ENCODE measurements around the gene MED26.

The MED26 gene

DNA sequence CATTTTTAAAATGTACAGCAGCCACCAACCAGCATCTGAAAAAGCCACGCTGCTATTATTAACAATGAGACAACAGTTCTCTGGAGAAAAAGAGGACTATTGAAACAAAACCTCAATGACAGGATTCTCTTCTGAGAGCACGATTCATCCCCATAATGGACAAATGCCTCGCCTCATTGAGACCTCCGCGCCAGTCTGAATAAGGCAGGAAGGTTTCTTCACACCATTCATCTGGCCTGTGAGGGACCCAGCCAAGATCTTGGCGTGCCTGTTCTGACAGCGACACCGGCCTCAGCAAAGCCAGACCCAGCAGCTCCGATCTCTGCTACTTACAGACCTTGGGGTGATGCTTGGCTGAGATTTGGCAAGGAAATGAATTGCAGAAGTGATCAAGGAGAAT is 17.1 kb upstream of the MED26 start:
- no peak for DNase-seq

DNA sequence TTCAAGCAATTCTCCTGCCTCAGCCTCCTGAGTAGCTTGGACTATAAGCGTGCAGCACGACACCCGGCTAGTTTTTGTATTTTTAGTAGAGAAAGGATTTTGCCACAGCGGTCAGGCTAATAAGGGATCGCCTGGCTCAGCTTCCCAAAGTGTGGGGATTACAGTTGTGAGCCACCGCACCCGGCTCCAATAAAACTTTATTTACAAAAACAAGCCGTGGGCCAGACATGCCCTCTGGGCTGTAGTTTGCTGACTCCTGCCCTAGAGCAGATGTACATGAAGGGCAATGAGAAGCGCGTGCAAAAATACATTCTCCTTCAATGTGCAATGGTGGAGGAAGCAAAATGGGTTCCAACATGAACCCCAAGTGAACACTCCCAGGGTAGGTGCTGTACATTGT is 13.7 kb upstream of the MED26 start:
- no peak for DNase-seq

DNA sequence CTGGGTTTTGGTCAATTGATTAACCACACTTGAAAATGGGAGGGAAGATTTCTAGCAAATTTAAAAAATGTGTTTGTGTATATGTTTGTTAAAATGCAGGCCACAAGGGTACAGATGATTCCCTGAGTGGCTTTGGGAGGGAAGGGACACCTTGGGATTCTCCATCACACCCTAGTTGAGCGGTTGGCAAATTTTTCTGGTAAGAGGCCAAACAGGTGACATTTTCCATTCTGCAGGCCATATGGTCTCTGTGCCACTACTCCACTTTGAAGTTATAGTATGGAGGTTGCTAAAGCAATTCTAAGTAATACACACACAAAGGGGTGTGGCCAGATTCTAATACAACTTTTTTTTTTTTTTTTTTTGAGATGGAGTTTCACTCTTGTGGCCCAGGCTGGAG is 12.9 kb upstream of the MED26 start:
- DNase-seq, result no peak

DNA sequence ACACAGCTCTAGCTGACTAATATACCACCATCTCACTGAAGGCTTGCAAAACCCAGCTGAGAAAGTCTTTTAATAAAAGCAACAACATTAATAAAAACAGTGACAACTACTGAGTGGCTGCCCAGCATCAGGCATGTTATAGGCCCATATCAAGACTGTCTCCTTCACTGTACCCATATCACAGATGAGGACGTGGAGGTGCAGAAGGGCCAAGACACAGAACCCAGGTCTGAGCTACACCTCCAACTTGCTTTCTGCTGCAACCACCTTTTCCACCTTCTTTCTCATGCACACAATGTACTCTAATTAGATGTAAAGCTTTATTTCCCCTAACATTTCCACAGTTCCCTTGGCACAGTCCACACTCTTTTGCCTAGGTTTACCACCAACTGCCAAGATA is 10.7 kb upstream of the MED26 start:
- no peak for DNase-seq

DNA sequence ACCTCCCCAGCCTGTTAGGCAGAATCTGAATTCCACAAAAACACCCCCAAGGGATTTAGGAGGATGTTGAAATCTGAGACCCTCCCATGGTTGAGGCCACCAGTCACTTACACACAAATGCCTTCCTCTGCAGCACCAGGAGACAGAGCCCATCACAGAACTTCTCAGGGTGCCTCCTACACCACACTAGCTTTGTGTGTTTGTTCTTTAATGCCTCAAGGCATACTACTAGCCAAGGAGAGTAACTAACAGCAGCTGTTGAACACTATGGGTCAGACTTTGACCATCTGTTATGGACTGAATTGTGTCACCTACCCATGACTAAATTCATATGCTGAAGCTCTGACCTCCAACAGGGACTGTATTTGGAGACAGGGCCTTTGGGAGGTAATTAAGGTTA is 9.5 kb upstream of the MED26 start:
- no peak for DNase-seq

DNA sequence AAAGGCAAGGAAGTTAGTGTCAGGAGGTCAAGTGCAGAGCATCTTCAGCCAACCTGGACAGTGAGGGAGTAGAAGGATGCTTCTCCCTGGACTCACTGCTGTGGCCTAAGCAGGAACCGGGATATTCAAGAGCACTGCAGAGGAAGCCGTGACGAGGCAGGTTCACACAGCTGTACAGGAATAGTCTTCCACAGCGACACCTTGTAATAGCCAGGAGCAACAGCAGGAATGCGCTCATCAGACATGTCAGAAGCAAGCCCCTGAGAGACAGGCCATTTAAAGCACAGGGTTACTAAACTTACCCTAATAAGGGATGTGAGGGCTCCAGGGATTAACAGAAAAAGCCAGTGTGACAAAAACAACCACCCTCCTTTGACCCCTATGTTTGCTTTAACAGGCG is 3.5 kb upstream of the MED26 start:
- DNase-seq, result no peak

DNA sequence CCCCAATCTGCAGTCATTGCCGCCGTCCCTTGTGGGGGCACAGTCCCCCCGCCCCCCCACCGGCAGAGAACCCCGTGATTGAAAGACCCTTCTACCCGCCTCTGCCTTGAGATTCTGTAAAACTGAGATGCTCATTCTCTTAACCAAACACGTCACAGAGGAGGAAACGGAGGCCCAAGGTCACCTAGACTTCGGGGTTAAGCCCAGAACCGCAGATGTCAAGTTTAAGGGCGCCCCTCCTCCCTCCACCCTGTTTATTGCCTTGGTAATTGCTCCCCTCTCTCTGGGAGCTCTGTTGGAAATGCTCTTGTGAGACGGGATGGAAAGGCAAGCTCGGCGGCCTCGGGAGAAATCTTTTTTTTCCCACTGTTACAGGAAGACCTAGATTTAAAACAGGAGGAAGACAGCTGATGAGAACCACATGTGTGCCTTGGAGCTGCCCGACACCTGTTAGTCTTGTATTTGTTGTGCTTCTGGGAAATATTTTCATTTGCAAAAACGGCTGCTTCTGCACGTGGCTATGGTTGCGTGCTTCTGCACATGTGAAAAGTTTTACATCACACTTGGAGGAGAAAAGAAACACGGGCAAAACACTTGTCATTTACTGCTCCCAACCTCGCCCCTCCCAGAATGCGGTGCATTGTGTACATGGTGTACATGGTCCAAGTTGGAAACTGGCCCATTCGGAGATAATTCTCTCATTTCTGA is 1.1 kb upstream of the MED26 start:
- DNase-seq, result no peak

DNA sequence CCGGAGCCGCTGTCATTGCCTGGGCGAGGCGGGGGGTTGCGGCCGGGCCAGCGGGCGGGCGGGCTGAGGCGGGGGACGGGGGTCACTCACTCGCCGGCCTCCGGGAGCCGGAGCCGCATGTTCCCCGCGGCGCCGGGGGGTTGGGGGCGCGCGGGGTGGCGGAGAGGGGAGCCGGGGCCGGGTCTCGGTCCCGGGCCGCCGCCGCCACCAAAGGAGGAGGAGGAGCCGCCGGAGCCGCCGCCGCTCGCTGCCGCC is 149 bp downstream of the MED26 start:
- DNase-seq, result no peak

DNA sequence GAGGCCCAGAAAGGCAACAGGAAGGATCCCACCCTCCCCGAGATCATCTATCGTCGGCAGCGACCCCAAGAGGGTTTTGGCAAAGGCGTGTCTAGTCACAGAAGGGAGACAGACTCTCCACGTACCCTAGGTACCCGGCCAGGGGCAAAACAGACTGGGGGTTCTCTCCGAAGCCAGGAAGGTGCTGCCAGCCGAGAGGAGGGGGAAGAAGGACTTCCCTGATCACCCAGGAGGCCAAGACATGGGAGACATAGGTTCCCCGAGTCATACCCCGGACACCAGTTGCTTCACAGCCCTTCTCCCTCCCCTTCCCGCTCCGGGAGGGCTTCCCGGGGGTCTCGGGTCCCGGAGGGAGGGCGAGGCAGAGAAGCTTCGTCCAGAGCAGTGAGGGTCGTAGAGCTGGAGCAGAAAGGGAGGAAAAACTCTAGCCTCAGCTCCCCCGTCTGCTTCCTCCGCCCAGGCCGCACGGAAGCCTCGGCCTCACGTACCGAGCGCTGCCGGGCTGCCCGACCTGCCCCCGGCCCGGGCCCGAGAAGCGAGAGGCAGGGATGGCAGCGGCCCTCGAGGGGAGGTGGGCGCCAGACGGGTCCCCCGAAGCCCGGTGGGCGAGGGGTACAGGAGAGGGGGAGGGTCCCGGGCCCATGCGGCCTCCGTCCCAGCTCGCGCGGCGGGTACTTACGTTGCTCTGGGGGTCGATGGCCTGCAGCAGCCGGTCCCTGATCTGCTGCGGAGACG is 644 bp downstream of the MED26 start:
- DNase-seq, result peak; percentile 37

DNA sequence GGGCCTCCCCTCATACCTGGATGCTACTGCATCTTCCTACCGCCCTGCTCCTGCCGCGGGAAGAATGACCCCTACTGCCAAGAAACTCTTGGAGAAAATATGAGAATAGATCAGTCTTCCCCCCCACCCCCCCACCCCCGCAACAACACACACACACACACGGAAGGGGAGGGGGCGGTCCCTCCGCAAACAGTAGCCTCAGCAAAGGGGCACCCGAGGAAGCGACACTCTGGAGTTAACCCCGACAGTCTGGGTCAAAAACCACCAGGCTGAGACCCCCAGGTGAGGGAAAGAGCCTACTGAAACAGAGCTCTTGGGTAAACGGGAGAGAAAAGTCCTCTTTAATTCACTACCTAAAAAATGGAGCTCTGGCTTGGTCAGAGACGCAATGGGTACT is 1.2 kb downstream of the MED26 start:
- no peak for DNase-seq

DNA sequence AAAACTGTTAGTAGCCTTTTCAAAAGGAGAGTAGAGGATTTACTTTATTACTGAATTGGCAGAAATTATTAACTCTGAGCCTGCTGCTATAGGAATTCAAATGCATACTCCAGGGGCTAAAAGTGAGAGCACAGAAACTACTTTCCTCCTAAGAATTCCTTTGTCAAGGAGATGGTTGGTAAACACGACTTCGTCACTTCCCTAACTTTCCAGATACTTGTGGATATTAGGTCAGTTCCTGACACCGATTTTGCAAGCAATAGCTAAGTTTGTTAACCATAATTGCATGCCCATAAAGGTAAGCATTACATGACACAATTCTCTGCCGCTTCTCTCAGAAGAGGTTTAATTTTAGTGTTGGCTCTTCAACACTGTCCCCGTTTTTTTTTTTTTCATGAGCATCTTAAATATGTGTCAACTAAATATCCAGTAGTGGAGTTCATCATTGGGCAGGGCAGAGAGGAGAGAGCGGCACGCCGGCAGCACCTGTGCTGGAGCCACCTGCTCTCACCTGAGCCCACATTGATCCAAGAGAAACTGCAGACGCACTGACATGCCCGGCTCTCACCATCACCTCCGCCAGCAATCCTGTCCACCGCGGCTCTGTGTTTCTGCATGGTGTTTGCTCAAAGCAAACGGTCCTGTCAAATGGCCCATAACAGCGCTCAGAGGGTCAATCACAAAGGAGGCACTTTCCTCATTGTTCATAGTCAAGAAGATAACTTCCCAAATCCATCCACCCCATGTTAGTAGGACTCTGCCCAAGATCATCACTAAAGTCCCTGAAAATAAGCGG is 2.6 kb downstream of the MED26 start:
- no peak for DNase-seq

DNA sequence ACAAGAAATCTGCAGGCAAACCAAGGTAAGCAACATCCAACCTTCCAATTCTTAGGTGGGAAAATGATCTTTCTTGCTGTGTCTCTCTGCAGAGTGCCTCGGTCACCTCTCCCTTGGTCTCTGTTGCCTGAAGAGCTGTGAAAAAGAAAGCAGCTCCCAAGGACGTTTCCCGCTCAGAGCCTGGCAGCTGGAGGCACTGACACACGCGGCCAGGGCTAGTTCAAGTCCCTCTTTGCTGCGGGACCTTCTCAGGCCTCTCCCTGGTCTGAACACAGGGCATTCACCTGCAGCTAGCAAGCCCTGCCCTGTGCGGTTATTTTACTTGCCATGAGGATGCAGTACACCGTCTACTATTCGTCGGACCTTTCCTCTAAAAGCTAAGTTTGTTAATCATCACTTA is 3.8 kb downstream of the MED26 start:
- DNase-seq, result no peak

DNA sequence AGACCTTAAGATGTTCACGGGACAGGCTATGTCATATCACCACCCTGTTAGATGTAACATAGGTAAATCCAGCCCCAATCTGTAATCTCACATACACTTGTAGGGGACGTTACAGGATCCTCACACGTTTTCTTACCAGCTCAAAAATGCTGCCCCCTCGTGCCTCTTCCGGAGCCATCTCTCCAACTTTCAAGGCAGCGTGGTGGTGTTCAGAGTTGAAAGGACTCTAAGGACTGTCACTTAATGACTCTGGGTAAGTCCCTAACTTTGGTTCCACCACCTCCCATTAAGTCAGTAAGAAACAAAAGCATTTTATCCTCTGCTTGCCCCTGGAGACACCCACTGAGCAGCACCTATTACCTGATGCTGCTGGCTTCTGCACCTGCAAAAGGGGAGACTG is 4.4 kb downstream of the MED26 start:
- no peak for DNase-seq

DNA sequence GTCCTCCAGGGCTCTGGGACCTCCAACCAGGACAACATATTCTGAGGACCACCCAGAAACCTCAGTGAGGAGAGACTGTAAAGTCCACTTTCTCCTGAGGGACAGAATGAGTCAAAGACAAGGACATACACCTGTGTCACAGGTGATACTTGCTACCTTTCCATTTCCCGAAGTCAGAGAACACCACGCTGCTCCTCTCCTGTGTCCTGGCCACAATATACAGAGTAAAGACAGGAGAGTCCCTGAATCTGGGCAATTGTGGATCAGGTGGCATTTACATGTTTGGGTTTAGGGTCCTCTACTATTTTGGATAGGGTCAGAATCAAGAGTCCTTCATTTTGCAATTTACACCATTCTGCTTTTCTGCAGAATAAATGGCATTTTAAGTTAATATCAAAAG is 4.9 kb downstream of the MED26 start:
- no peak for DNase-seq

DNA sequence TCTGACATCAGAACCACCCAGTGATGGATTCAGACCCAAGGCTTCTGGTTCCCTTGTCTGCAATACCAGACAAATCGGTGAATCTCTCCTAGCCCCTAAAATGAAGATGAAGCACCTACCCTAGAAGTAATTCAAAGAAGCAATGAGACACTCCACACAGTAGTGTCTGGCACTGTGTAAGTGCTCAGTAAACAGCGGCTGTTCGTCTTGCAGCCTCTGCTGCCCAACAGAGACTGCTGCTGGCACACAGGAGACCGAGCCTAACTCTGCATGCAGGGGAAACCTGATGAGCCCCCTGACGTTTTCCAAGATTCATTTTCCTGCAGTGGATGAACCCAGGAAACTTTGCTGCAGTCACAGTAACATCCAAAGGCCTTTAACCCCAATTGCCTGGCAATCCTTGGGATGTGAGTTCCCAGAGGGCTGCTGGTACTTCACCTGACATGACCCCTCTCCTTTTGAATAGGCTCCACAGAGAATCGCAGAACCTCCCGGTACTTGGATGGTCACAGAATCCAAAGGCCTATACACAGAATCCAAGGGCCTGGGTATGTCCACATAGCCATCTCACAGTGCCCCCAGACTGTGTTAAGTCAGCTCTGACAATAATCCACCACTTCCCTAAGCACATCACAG is 6.7 kb downstream of the MED26 start:
- no peak for DNase-seq

DNA sequence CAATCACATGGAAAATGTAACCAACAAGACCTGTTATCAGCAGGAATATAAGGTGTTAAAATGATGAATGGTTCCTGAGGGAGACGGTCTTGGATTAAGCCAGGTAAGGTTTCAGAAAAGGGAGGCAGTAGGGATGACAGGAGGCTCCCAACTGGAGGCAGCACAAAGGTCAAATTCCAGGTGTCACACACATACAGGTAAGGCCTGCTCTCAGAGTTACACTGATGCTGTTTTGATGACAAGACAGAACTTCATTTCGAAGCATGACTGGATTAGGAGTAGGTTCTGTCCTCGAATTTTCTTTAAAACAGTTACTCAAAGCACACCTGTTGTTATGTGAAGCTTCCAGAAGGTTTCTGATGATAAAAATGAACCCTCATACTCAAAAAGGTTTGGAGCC is 7.4 kb downstream of the MED26 start:
- DNase-seq, result no peak

DNA sequence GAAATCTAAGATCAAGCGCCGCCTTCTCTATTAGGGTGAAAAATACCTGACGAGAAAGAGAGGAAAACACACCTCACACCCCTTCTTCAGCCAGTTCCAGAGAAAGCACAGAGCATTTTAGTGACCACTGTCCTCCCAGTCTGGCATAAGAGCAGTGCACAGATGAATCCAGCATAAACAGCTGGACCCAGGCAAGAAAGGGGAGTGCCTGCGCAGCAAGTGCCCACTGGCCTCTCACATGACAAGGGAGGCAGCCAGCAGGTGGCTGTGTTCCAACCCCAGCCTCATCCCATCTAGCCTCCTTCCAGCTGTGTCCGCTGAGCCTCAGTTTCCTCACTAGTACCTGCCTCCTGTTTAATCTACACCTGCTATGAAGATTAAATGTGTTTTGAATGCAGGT is 8.0 kb downstream of the MED26 start:
- DNase-seq, result no peak

DNA sequence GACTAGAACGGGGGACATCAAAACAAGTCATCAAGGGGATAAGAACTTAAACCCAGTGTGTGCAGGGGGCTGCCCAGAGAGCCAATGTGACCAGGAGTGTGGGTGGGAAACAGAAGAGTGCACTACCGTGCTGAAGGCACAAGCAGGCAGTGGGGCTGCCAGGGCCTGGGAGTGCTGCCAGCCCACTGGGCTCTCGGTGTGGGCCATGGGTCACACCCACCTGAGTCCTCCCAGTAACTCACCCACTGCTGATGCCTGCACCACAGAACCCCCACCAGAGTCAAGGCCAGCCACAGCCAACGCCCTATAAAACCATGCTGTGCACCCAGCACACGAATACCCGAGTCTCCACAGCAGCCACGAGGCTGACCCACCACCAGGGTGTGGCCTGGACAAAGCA is 8.5 kb downstream of the MED26 start:
- DNase-seq, result no peak

DNA sequence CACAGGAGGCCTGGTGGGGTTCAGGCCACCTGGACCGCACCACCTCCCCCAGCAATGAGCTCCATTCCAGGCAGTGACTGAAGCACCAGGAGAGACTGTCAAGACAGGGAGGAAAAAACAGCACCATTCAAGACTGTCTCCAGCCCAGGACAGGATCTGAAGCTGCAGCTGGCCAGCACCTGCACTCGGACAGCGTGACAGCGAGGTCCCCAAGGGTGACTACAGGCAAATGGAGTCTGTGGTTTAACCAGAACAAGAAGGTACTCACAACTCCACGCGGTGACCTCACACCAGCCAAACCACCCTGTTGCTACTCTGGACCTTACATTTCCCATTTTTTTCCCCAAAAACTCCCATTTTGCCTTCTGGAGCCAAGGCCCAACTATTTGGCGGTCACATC is 9.8 kb downstream of the MED26 start:
- DNase-seq, result no peak

DNA sequence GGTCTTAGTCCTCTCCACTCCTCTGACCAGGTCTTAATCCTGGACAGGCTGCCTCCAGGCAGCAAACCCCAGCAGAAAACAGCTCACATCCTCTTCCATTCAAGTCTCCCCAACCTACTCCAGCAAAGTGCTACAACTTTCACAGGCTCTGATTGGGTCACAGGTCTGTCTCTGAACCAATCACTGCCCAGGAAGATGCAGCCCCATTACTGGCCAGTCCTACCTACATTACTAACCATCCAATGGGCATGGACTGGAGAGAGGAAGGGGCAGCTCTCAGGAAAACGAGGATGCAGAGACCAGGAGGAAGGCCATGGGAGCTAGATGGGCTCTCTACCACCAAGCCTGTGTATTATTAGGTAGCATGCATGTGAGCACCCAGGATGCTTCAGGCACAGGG is 12.2 kb downstream of the MED26 start:
- DNase-seq, result no peak

DNA sequence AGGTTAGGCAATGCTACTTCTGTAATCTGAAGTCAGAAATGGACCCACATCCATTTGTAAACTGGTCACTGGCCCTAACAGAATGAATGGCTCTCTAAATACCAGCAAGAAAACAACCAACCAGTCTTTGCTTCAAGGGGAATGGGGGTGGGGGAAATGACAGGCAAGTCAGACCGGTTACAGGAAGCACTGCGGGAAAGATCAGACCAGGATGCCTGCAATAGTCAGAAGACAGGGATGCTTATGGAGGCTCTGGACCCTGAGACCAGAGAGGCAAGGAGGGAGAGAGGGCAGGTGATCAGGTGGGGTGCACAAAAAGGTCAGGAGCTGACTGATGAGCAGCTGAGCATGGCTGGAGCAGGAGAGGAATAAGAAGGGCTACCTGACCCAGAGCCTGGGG is 13.1 kb downstream of the MED26 start:
- DNase-seq, result no peak

DNA sequence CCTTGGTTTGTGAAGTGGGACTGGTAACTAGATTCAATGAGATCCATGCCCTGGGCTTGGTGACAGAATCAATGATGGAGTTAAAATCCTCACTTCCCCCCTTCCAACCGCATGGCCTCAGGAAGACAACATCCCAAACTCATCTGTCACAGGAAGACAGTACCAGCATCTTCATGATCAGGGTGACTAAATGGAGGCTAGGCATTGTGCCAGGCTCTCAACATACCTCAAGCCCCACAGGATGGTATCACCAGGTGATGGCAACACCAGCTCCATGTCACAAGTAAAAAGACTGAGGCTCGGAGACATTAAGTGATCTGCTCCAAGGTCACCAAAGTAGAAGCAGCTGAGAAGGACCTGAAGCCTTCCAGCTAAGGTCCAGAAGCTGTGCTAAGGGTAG is 14.2 kb downstream of the MED26 start:
- no peak for DNase-seq

DNA sequence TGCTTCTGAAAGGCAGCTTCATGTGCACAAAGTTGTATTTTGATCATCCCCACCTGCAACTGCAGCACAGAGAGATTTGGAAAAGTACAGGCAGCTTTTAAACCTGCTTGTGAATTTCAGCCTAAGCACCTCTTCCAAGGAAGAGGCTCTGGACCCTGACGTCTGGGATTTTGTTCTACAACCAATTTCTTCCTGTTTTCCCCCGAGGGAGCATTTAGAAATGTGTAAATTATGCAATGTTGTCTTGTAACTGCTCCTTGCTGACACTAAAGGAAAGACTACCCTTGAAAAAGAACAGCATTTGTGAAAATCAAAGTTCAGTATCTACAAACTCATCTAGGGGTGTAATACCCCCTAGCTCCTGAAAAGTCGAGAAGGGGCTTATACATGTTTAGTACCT is 15.4 kb downstream of the MED26 start:
- DNase-seq, result no peak

DNA sequence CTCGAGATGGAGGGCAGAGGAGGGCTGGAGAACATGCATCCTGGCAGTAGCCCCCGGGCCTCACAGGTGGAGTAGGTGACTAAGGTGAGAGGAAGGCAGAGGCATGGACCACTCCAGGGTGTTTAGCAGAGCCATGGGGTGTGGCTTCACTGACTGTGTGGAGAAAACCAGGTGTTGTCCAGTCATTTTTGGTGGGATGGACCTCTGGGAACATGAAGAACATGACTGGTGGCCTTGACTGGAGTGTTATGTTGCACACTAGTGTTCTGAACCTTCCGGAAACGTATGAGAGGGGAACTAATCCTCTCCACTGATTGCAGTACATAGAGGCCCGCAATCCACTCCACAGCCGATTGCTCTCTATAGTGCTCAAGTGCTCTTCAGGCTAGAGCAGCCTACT is 16.9 kb downstream of the MED26 start:
- DNase-seq, result no peak
